K562 (cell line): ENCODE data around the gene SHC1. TPM values are rescaled to one million over a fixed set of nuclear protein-coding genes. Genes with fewer than 3 reads are reported as not detected.

Source experiments
- CCNT2 ChIP-seq: IDR thresholded peaks from 2 replicates; pipeline ENCODE4 v1.6.1; 2011; ENCODE audit warnings: borderline replicate concordance, low read depth, mild to moderate bottlenecking, moderate library complexity, mixed read lengths, low read length; ENCODE audit not compliant: insufficient read length; ENCODE audit errors: extremely low read depth
- DIDO1 ChIP-seq: fragments of 450-650 bp; IDR thresholded peaks from 2 replicates; pipeline ENCODE4 v1.6.1; 2016; ENCODE audit warnings: low read depth, missing biosample characterization, missing genetic modification characterization
- FOXP1 ChIP-seq: sonication (generic); formaldehyde crosslinking; IDR thresholded peaks from 2 replicates; pipeline ENCODE4 v1.8.0; 2022; ENCODE audit warnings: mild to moderate bottlenecking, missing genetic modification reagents
- GTF2A2 ChIP-seq: IDR thresholded peaks from 2 replicates; pipeline ENCODE4 v1.6.1; 2016; ENCODE audit warnings: mild to moderate bottlenecking, missing genetic modification characterization, missing compliant biosample characterization
- ILF3 ChIP-seq: fragments of 450-650 bp; IDR thresholded peaks from 2 replicates; pipeline ENCODE4 v1.6.1; 2018; ENCODE audit warnings: antibody characterized with exemption, mild to moderate bottlenecking, moderate library complexity, borderline replicate concordance
- KLF1 ChIP-seq: fragments of 450-650 bp; IDR thresholded peaks from 2 replicates; pipeline ENCODE4 v1.6.1; 2016; ENCODE audit warnings: missing genetic modification characterization, missing compliant biosample characterization
- MYNN ChIP-seq, 2 experiments: sonication (generic); formaldehyde crosslinking in 1 of 2; IDR thresholded peaks; 2 replicates each; pipeline versions ENCODE4 v1.5.0 to v1.6.1; 2016 to 2020; ENCODE audit warnings: antibody characterized with exemption in 1 of 2, missing genetic modification reagents in 1 of 2
- NR2F6 ChIP-seq: fragments of 450-650 bp; formaldehyde crosslinking; IDR thresholded peaks from 2 replicates; pipeline ENCODE4 v1.4.0; 2020; ENCODE audit warnings: mild to moderate bottlenecking
- NRF1 ChIP-seq, 2 experiments: fragments of 450-650 bp; IDR thresholded peaks in 1 of 2; conservative IDR thresholded peaks in 1 of 2; 2 replicates each; pipeline ENCODE4 v1.6.1; 2014; ENCODE audit warnings: mild to moderate bottlenecking in 2 of 2
- SAP30 ChIP-seq: fragments of 200-600 bp; sonication (generic); IDR thresholded peaks from 2 replicates; pipeline ENCODE4 v1.6.1; 2012; ENCODE audit warnings: borderline replicate concordance, low read depth, mild to moderate bottlenecking, moderate library complexity, low read length, control low read depth, inconsistent platforms; ENCODE audit not compliant: insufficient read depth, poor library complexity, severe bottlenecking
- SLC30A9 ChIP-seq: fragments of 250-450 bp; sonication (Bioruptor Pico); IDR thresholded peaks from 2 replicates; pipeline ENCODE4 v1.8.0; 2022; ENCODE audit warnings: mild to moderate bottlenecking, moderate library complexity
- SP1 ChIP-seq: sonication (generic); formaldehyde crosslinking; IDR thresholded peaks from 2 replicates; pipeline ENCODE4 v1.8.1; 2022; ENCODE audit warnings: mild to moderate bottlenecking, missing genetic modification reagents
- SP2 ChIP-seq: IDR thresholded peaks from 2 replicates; pipeline ENCODE4 v1.6.1; 2011; ENCODE audit warnings: mild to moderate bottlenecking, low read depth, low read length, moderate library complexity; ENCODE audit not compliant: poor library complexity, severe bottlenecking; ENCODE audit errors: extremely low read depth
- TAF1 ChIP-seq: IDR thresholded peaks from 2 replicates; pipeline ENCODE4 v1.6.1; 2011; ENCODE audit warnings: mild to moderate bottlenecking, low read length, moderate library complexity; ENCODE audit not compliant: insufficient read depth, control insufficient read depth, severe bottlenecking; ENCODE audit errors: extremely low read depth
- polyA plus RNA-seq, 8 experiments: library from polyadenylated mRNA; depleted of rRNA in 4 of 8; stranded (reverse) in 5 of 8; unstranded in 3 of 8; fragments of >200 nt; fragmentation: Nextera tagmentation in 2 of 8; fragmentation: Illumina TruSeq in 1 of 8; extraction: Ambion mirVana in 2 of 8; extraction: Trizol in 1 of 8; gene quantifications; 2 replicates each; pipeline versions ENCODE4 v1.2.1 to v1.2.3, GENCODE V29; 2011 to 2014; ENCODE audit warnings: inconsistent platforms in 1 of 8, missing spikeins in 1 of 8
- total RNA-seq, 7 experiments: library from RNA; depleted of rRNA in 6 of 7; stranded (reverse); fragments of >200 nt in 6 of 7; fragmentation: Illumina TruSeq in 2 of 7; extraction: Trizol in 2 of 7; gene quantifications; 2 replicates each; pipeline versions ENCODE4 v1.2.1 to v1.2.3, GENCODE V29; 2011 to 2021; ENCODE audit warnings: low replicate concordance in 1 of 7
- TF ChIP-seq, protein P1 (sequence below): IDR thresholded peaks from 3 replicates; pipeline ENCODE4 v1.6.1; 2011; ENCODE audit warnings: borderline replicate concordance, mild to moderate bottlenecking, moderate library complexity; ENCODE audit not compliant: insufficient read length; ENCODE audit errors: extremely low read depth
- TF ChIP-seq, protein P2 (sequence below): fragments of 450-650 bp; IDR thresholded peaks from 2 replicates; pipeline ENCODE4 v1.7.1; 2018; ENCODE audit warnings: mild to moderate bottlenecking, low read depth; ENCODE audit not compliant: partially characterized antibody

The SHC1 gene
- total and polyA plus RNA-seq, 9 of the 15 experiments (the other 6 are each of a cell fraction or from before 2014, with no cell fraction given) = 4.1 to 113 (median 51.9) TPM

GRCh38 chr1:154961207-154962155 lies 9.1 kb downstream of the SHC1 start, which contains the start of gene PYGO2 (continued):
- TF ChIP-seq SP2 (no peak), DIDO1 (tag) (no peak), NRF1 (conservative IDR thresholded peaks at IDR 0.05 in 1 of 2, IDR thresholded peaks at IDR 0.05 in 1 of 2) (peak; percentile 80 to 83), ILF3 (peak; percentile 94; the same call in 1 of the 2 replicates), FOXP1 (CRISPR knock-in tag) (no peak), KLF1 (peak; percentile 43; the same call in 1 of the 2 replicates), NR2F6 (CRISPR knock-in tag) (no peak), GTF2A2 (no peak), SAP30 (peak; percentile 47), SP1 (CRISPR knock-in tag) (peak; percentile 89), SLC30A9 (0 out of 2 replicates have a peak, but pooled peaks have one; percentile 43), TAF1 (peak; percentile 55), MYNN (IDR thresholded peaks at IDR 0.05) (no peak; the same call in 1 of the 2 replicates), MYNN (CRISPR knock-in tag; IDR thresholded peaks at IDR 0.05) (no peak), CCNT2 (peak; percentile 93)
- TF ChIP-seq, protein P1, sequence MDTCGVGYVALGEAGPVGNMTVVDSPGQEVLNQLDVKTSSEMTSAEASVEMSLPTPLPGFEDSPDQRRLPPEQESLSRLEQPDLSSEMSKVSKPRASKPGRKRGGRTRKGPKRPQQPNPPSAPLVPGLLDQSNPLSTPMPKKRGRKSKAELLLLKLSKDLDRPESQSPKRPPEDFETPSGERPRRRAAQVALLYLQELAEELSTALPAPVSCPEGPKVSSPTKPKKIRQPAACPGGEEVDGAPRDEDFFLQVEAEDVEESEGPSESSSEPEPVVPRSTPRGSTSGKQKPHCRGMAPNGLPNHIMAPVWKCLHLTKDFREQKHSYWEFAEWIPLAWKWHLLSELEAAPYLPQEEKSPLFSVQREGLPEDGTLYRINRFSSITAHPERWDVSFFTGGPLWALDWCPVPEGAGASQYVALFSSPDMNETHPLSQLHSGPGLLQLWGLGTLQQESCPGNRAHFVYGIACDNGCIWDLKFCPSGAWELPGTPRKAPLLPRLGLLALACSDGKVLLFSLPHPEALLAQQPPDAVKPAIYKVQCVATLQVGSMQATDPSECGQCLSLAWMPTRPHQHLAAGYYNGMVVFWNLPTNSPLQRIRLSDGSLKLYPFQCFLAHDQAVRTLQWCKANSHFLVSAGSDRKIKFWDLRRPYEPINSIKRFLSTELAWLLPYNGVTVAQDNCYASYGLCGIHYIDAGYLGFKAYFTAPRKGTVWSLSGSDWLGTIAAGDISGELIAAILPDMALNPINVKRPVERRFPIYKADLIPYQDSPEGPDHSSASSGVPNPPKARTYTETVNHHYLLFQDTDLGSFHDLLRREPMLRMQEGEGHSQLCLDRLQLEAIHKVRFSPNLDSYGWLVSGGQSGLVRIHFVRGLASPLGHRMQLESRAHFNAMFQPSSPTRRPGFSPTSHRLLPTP = no peak
- TF ChIP-seq, protein P2, sequence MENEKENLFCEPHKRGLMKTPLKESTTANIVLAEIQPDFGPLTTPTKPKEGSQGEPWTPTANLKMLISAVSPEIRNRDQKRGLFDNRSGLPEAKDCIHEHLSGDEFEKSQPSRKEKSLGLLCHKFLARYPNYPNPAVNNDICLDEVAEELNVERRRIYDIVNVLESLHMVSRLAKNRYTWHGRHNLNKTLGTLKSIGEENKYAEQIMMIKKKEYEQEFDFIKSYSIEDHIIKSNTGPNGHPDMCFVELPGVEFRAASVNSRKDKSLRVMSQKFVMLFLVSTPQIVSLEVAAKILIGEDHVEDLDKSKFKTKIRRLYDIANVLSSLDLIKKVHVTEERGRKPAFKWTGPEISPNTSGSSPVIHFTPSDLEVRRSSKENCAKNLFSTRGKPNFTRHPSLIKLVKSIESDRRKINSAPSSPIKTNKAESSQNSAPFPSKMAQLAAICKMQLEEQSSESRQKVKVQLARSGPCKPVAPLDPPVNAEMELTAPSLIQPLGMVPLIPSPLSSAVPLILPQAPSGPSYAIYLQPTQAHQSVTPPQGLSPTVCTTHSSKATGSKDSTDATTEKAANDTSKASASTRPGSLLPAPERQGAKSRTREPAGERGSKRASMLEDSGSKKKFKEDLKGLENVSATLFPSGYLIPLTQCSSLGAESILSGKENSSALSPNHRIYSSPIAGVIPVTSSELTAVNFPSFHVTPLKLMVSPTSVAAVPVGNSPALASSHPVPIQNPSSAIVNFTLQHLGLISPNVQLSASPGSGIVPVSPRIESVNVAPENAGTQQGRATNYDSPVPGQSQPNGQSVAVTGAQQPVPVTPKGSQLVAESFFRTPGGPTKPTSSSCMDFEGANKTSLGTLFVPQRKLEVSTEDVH = peak; percentile 60
